GM06990 (cell line): ENCODE results near the gene SPIN1.

Experiments
- DNase-seq: peaks from one replicate; pipeline ENCODE4 v3.0.0-alpha.2; 2011; ENCODE audit not compliant: insufficient read length; ENCODE audit errors: extremely low read depth
- H3K27me3 ChIP-seq: replicated peaks from 2 replicates; pipeline ENCODE4 v1.6.0; 2011; ENCODE audit warnings: low read length; ENCODE audit not compliant: control insufficient read depth, insufficient read depth
- H3K36me3 ChIP-seq: 2 replicates; pipeline ENCODE4 v1.5.1; 2011; ENCODE audit warnings: low read length; ENCODE audit not compliant: control insufficient read depth, insufficient read depth
- H3K4me3 ChIP-seq: replicated peaks from 2 replicates; pipeline ENCODE4 v1.5.1; 2011; ENCODE audit warnings: low read depth, mild to moderate bottlenecking, control low read depth, low read length
- TF ChIP-seq, protein P1 (sequence below): IDR thresholded peaks from 2 replicates; pipeline ENCODE4 v1.5.1; 2011; ENCODE audit warnings: low read length, control low read depth, mild to moderate bottlenecking, inconsistent platforms; ENCODE audit not compliant: insufficient read depth, poor library complexity, severe bottlenecking

The SPIN1 gene

GRCh38 chr9:88358723-88359122 lies 29.5 kb upstream of the SPIN1 start:
- Histone ChIP-seq H3K36me3 (no peaks in the 10 kb centered on the region), H3K27me3 (no peaks in the 10 kb centered on the region), H3K4me3 (no peak overlapping the region)
- DNase-seq = no peak
- TF ChIP-seq, protein P1, sequence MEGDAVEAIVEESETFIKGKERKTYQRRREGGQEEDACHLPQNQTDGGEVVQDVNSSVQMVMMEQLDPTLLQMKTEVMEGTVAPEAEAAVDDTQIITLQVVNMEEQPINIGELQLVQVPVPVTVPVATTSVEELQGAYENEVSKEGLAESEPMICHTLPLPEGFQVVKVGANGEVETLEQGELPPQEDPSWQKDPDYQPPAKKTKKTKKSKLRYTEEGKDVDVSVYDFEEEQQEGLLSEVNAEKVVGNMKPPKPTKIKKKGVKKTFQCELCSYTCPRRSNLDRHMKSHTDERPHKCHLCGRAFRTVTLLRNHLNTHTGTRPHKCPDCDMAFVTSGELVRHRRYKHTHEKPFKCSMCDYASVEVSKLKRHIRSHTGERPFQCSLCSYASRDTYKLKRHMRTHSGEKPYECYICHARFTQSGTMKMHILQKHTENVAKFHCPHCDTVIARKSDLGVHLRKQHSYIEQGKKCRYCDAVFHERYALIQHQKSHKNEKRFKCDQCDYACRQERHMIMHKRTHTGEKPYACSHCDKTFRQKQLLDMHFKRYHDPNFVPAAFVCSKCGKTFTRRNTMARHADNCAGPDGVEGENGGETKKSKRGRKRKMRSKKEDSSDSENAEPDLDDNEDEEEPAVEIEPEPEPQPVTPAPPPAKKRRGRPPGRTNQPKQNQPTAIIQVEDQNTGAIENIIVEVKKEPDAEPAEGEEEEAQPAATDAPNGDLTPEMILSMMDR = no peak

DNA sequence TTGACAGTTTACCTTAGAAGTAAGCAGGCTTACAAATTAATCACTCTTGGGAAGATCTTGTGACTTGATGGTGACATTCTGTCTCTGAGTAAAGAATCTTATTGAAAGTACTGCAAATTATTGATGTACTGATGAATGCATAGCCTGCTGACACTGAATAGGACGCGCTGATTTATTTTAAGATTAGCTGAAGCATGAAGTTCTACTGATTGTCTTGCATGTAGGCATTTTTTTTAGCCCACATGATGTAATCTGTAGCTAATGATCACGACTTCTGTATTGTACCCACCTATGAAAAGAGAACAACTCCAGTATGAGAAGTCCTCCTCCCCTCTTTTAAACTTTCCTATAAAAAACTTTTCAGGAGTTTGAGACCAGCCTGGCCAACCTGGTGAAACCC lies 28.3 kb upstream of the SPIN1 start:
- TF ChIP-seq, protein P1 = no peak
- Histone ChIP-seq H3K36me3 (no peaks in the 10 kb centered on the region), H3K4me3 (no peak overlapping the region), H3K27me3 (no peaks in the 10 kb centered on the region)
- no peak for DNase-seq

GRCh38 chr9:88362681-88363080 lies 25.6 kb upstream of the SPIN1 start:
- TF ChIP-seq, protein P1 = no peak
- Histone ChIP-seq H3K36me3 (no peaks in the 10 kb centered on the region), H3K4me3 (no peak overlapping the region), H3K27me3 (no peaks in the 10 kb centered on the region)
- DNase-seq = no peak

GRCh38 chr9:88363661-88364060 lies 24.6 kb upstream of the SPIN1 start:
- no peaks in the 10 kb centered on the region for H3K27me3 ChIP-seq
- no peak overlapping the region for H3K4me3 ChIP-seq
- DNase-seq = no peak
- no peaks in the 10 kb centered on the region for H3K36me3 ChIP-seq
- TF ChIP-seq, protein P1 = no peak

GRCh38 chr9:88364706-88365105 lies 23.5 kb upstream of the SPIN1 start:
- Histone ChIP-seq H3K27me3 (no peaks in the 10 kb centered on the region), H3K36me3 (no peaks in the 10 kb centered on the region), H3K4me3 (no peak overlapping the region)
- TF ChIP-seq, protein P1 = no peak
- DNase-seq = no peak

GRCh38 chr9:88370346-88370745 lies 17.9 kb upstream of the SPIN1 start:
- TF ChIP-seq, protein P1 = no peak
- no peak for DNase-seq
- H3K36me3 ChIP-seq = no peaks in the 10 kb centered on the region
- no peaks in the 10 kb centered on the region for H3K27me3 ChIP-seq
- no peak overlapping the region for H3K4me3 ChIP-seq
